K562 (cell line): Measurements from ENCODE around the gene ZSCAN22. TPM values are rescaled to one million over a fixed set of nuclear protein-coding genes. Genes with fewer than 3 reads are reported as not detected.
A peak's percentile ranks its signal among the peaks of the same experiment; 100 is the strongest.

ENCODE experiments used
- ARID2 ChIP-seq: fragments of 450-650 bp; IDR thresholded peaks from 2 replicates; pipeline ENCODE4 v1.6.1; 2017; ENCODE audit warnings: antibody characterized with exemption, mild to moderate bottlenecking
- DPF2 ChIP-seq: fragments of 450-650 bp; IDR thresholded peaks from 2 replicates; pipeline ENCODE4 v1.6.1; 2016
- FIP1L1 ChIP-seq: fragments of 200-400 bp; formaldehyde crosslinking; IDR thresholded peaks from 2 replicates; pipeline ENCODE4 v1.6.1; 2018; ENCODE audit warnings: mild to moderate bottlenecking, low read depth, low read length; ENCODE audit not compliant: poor library complexity, severe bottlenecking
- MIER1 ChIP-seq: fragments of 450-650 bp; IDR thresholded peaks from 2 replicates; pipeline ENCODE4 v1.6.1; 2016; ENCODE audit warnings: antibody characterized with exemption, mild to moderate bottlenecking, low read depth
- MYBL2 ChIP-seq, 2 experiments: fragments of 450-650 bp in 1 of 2; sonication (generic) in 1 of 2; formaldehyde crosslinking in 1 of 2; IDR thresholded peaks; 2 replicates each; pipeline versions ENCODE4 v1.6.1 to v1.8.1; 2017 to 2022; ENCODE audit warnings: borderline replicate concordance in 1 of 2, inconsistent platforms in 1 of 2, low read depth in 1 of 2, mild to moderate bottlenecking in 1 of 2, missing genetic modification reagents in 1 of 2, moderate library complexity in 1 of 2
- OTX1 ChIP-seq: fragments of 450-650 bp; formaldehyde crosslinking; IDR thresholded peaks from 2 replicates; pipeline ENCODE4 v1.4.0; 2022; ENCODE audit warnings: mild to moderate bottlenecking
- POLR2H ChIP-seq: IDR thresholded peaks from 2 replicates; pipeline ENCODE4 v1.6.1; 2016; ENCODE audit warnings: missing genetic modification characterization, low read depth, mild to moderate bottlenecking, control low read depth, missing compliant biosample characterization, moderate library complexity
- TCF7 ChIP-seq: sonication (generic); IDR thresholded peaks from 2 replicates; pipeline ENCODE4 v1.6.1; 2016; ENCODE audit warnings: antibody characterized with exemption, borderline replicate concordance
- TEAD4 ChIP-seq, 2 experiments: sonication (generic) in 1 of 2; formaldehyde crosslinking in 1 of 2; IDR thresholded peaks; 2 replicates each; pipeline versions ENCODE4 v1.6.1 to v1.8.0; 2012 to 2022; ENCODE audit warnings: borderline replicate concordance in 1 of 2, inconsistent platforms in 1 of 2, low read length in 1 of 2, mild to moderate bottlenecking in 1 of 2, missing genetic modification reagents in 1 of 2
- YBX1 ChIP-seq: fragments of 450-650 bp; IDR thresholded peaks from 2 replicates; pipeline ENCODE4 v1.7.1; 2016; ENCODE audit warnings: mild to moderate bottlenecking
- ZC3H4 ChIP-seq: sonication (generic); formaldehyde crosslinking; IDR thresholded peaks from 2 replicates; pipeline ENCODE4 v1.9.0; 2021; ENCODE audit warnings: missing genetic modification reagents, borderline replicate concordance
- ZNF785 ChIP-seq: fragments of 250-450 bp; sonication (Bioruptor Pico); IDR thresholded peaks from 2 replicates; pipeline ENCODE4 v1.4.0; 2020; ENCODE audit warnings: mild to moderate bottlenecking
- ZNF79 ChIP-seq: fragments of 250-450 bp; sonication (Bioruptor Pico); IDR thresholded peaks from 2 replicates; pipeline ENCODE4 v1.4.0; 2020; ENCODE audit warnings: low read depth, mild to moderate bottlenecking, moderate library complexity
- polyA plus RNA-seq, 8 experiments: library from polyadenylated mRNA; depleted of rRNA in 4 of 8; stranded (reverse) in 5 of 8; unstranded in 3 of 8; fragments of >200 nt; fragmentation: Nextera tagmentation in 2 of 8; fragmentation: Illumina TruSeq in 1 of 8; extraction: Ambion mirVana in 2 of 8; extraction: Trizol in 1 of 8; gene quantifications; 2 replicates each; pipeline versions ENCODE4 v1.2.1 to v1.2.3, GENCODE V29; 2011 to 2014; ENCODE audit warnings: inconsistent platforms in 1 of 8, missing spikeins in 1 of 8
- total RNA-seq, 7 experiments: library from RNA; depleted of rRNA in 6 of 7; stranded (reverse); fragments of >200 nt in 6 of 7; fragmentation: Illumina TruSeq in 2 of 7; extraction: Trizol in 2 of 7; gene quantifications; 2 replicates each; pipeline versions ENCODE4 v1.2.1 to v1.2.3, GENCODE V29; 2011 to 2021; ENCODE audit warnings: low replicate concordance in 1 of 7
- TF ChIP-seq, protein P1 (sequence below), 2 experiments: fragments of 150-350 bp in 1 of 2; IDR thresholded peaks; 2 replicates each; pipeline ENCODE4 v1.6.1; 2012 to 2016; ENCODE audit warnings: low read depth in 2 of 2, low read length in 2 of 2, mild to moderate bottlenecking in 1 of 2, moderate library complexity in 1 of 2
- TF ChIP-seq, protein P2 (sequence below), 3 experiments: fragments of 200-800 bp in 1 of 3; fragments of 250-450 bp in 1 of 3; fragments of 450-650 bp in 1 of 3; sonication (Bioruptor Pico) in 1 of 3; sonication (Bioruptor generic) in 1 of 3; formaldehyde crosslinking in 1 of 3; IDR thresholded peaks; 2 replicates each; pipeline versions ENCODE4 v1.6.1 to v1.8.0; 2016 to 2022; ENCODE audit warnings: mild to moderate bottlenecking in 2 of 3, missing genetic modification characterization in 2 of 3, missing compliant biosample characterization in 1 of 3, moderate library complexity in 1 of 3
- TF ChIP-seq, protein P3 (sequence below): sonication (generic); formaldehyde crosslinking; IDR thresholded peaks from 2 replicates; pipeline ENCODE4 v1.4.0; 2020; ENCODE audit warnings: mild to moderate bottlenecking, missing genetic modification reagents

Gene ZSCAN22
- total and polyA plus RNA-seq, 9 of the 15 experiments (the other 6 are each of a cell fraction or from before 2014, with no cell fraction given) = 0.98 to 5.3 (median 3.0) TPM

DNA sequence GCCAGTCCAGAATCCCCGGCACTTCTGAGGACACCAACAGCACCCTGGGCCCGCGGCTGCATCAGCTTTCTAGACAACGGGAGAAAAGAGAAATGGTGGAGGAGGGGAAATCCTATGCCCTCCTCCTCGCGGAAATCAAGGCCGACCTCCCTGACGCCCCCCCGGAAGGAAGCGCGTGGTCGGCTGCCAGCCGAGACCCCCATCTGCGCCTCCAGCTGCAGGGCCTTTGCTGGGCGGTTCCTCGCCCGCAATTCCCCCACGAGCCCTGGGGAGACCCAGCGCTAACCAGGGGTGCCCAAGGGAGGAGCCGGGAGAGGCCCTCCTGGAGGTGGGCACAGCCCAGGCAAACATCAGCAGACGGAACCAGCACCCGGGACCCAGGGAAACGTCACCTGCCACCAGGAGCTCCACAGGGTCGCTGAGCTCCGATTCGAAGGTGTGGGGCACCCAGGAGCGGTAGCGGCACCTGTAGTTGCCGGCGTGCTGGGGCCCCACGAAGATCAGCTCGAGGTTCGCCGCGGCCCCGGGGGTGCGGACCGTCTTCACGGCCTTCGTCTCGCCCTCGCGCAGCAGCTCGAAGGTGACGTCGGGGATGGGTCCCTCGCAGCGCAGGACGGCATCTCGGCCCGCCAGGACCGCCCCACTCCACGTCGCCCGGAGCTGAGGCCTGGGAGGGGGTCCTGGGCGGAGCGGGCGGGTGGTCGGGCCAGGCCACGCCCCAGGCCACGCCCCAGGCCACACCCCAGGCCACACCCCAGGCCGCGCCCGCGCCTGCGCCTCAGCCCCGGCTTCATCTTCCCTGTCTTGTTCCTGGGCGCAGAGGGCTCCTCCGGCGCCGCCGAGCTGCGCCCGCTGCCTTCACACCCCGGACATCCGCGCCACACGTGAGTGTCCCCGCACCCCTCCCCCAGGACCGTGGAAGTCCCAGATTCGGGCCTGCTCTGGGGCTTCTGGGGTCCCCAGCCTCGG lies 20.5 kb downstream of the ZSCAN22 start (continued):
- TF ChIP-seq, protein P1, sequence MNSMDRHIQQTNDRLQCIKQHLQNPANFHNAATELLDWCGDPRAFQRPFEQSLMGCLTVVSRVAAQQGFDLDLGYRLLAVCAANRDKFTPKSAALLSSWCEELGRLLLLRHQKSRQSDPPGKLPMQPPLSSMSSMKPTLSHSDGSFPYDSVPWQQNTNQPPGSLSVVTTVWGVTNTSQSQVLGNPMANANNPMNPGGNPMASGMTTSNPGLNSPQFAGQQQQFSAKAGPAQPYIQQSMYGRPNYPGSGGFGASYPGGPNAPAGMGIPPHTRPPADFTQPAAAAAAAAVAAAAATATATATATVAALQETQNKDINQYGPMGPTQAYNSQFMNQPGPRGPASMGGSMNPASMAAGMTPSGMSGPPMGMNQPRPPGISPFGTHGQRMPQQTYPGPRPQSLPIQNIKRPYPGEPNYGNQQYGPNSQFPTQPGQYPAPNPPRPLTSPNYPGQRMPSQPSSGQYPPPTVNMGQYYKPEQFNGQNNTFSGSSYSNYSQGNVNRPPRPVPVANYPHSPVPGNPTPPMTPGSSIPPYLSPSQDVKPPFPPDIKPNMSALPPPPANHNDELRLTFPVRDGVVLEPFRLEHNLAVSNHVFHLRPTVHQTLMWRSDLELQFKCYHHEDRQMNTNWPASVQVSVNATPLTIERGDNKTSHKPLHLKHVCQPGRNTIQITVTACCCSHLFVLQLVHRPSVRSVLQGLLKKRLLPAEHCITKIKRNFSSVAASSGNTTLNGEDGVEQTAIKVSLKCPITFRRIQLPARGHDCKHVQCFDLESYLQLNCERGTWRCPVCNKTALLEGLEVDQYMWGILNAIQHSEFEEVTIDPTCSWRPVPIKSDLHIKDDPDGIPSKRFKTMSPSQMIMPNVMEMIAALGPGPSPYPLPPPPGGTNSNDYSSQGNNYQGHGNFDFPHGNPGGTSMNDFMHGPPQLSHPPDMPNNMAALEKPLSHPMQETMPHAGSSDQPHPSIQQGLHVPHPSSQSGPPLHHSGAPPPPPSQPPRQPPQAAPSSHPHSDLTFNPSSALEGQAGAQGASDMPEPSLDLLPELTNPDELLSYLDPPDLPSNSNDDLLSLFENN (IDR thresholded peaks at IDR 0.05; ENCODE audit: low read depth in 2 of 2, low read length in 2 of 2) = no peak
- TF ChIP-seq POLR2H (tag) (no peak), TCF7 (no peak), ZNF785 (CRISPR knock-in tag) (no peak), FIP1L1 (peak; percentile 22), ARID2 (no peak), MYBL2 (IDR thresholded peaks at IDR 0.05; ENCODE audit: low read depth) (no peak), MYBL2 (CRISPR knock-in tag; IDR thresholded peaks at IDR 0.05; ENCODE audit: borderline replicate concordance) (no peak), ZC3H4 (no peak), YBX1 (no peak), TEAD4 (IDR thresholded peaks at IDR 0.05; ENCODE audit: low read length) (no peak), TEAD4 (CRISPR knock-in tag; IDR thresholded peaks at IDR 0.05; ENCODE audit: borderline replicate concordance) (no peak), DPF2 (no peak), OTX1 (no peak), MIER1 (no peak), ZNF79 (CRISPR knock-in tag) (no peak)
- TF ChIP-seq, protein P2, sequence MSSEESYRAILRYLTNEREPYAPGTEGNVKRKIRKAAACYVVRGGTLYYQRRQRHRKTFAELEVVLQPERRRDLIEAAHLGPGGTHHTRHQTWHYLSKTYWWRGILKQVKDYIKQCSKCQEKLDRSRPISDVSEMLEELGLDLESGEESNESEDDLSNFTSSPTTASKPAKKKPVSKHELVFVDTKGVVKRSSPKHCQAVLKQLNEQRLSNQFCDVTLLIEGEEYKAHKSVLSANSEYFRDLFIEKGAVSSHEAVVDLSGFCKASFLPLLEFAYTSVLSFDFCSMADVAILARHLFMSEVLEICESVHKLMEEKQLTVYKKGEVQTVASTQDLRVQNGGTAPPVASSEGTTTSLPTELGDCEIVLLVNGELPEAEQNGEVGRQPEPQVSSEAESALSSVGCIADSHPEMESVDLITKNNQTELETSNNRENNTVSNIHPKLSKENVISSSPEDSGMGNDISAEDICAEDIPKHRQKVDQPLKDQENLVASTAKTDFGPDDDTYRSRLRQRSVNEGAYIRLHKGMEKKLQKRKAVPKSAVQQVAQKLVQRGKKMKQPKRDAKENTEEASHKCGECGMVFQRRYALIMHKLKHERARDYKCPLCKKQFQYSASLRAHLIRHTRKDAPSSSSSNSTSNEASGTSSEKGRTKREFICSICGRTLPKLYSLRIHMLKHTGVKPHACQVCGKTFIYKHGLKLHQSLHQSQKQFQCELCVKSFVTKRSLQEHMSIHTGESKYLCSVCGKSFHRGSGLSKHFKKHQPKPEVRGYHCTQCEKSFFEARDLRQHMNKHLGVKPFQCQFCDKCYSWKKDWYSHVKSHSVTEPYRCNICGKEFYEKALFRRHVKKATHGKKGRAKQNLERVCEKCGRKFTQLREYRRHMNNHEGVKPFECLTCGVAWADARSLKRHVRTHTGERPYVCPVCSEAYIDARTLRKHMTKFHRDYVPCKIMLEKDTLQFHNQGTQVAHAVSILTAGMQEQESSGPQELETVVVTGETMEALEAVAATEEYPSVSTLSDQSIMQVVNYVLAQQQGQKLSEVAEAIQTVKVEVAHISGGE (CRISPR knock-in tag; IDR thresholded peaks at IDR 0.05) = peak in 1 of 3 experiments; percentile 61; a peak in 1 of 6 replicates
- TF ChIP-seq, protein P3, sequence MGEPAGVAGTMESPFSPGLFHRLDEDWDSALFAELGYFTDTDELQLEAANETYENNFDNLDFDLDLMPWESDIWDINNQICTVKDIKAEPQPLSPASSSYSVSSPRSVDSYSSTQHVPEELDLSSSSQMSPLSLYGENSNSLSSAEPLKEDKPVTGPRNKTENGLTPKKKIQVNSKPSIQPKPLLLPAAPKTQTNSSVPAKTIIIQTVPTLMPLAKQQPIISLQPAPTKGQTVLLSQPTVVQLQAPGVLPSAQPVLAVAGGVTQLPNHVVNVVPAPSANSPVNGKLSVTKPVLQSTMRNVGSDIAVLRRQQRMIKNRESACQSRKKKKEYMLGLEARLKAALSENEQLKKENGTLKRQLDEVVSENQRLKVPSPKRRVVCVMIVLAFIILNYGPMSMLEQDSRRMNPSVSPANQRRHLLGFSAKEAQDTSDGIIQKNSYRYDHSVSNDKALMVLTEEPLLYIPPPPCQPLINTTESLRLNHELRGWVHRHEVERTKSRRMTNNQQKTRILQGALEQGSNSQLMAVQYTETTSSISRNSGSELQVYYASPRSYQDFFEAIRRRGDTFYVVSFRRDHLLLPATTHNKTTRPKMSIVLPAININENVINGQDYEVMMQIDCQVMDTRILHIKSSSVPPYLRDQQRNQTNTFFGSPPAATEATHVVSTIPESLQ (CRISPR knock-in tag) = no peak; the same call in 1 of the 2 replicates
